NCI-H2029 treated with DMSO at 0.1 percent for 48 hours (cell line): Measurements from ENCODE around the gene LACTB.

ENCODE experiments used
- DNase-seq: peaks from one replicate; lab custom pipeline; 2025; lab: John Stamatoyannopoulos, UW

LACTB gene

GRCh38 chr15:63124506-63124905 is 2.8 kb downstream of the LACTB start:
- DNase-seq, result no peak

GRCh38 chr15:63126726-63127125 is 5.1 kb downstream of the LACTB start:
- no peak for DNase-seq

GRCh38 chr15:63133786-63134185 is 12.1 kb downstream of the LACTB start:
- no peak for DNase-seq

GRCh38 chr15:63134245-63134985 is 12.8 kb downstream of the LACTB start:
- DNase-seq, result no peak

GRCh38 chr15:63135281-63135680 is 13.6 kb downstream of the LACTB start:
- no peak for DNase-seq

- no peak for DNase-seq
Observed at GRCh38 chr15:63135804-63136203, 14.1 kb downstream of the LACTB start.

GRCh38 chr15:63136742-63137141 is 15.1 kb downstream of the LACTB start:
- DNase-seq, result no peak

- DNase-seq, result no peak
Observed at GRCh38 chr15:63140936-63141335, 19.3 kb downstream of the LACTB start.

- no peak for DNase-seq
Observed at GRCh38 chr15:63145426-63145825, 23.8 kb downstream of the LACTB start.

- DNase-seq, result no peak
Observed at GRCh38 chr15:63146684-63147083, 25.0 kb downstream of the LACTB start.

GRCh38 chr15:63151665-63152064 is 30.0 kb downstream of the LACTB start:
- DNase-seq, result no peak

GRCh38 chr15:63155486-63155885 is 33.8 kb downstream of the LACTB start:
- DNase-seq, result no peak

GRCh38 chr15:63156086-63156710 is 34.5 kb downstream of the LACTB start:
- DNase-seq, result no peak

- no peak for DNase-seq
Observed at GRCh38 chr15:63156755-63157117, 35.1 kb downstream of the LACTB start.

GRCh38 chr15:63157118-63157843 is 35.6 kb downstream of the LACTB start, which contains the start of gene RPS27L:
Gene RPS27L (minus strand): TSS chr15:63157477. CDS start chr15:63157405, 72 bp downstream.
- peak; percentile 10 for DNase-seq

- DNase-seq, result no peak
Observed at GRCh38 chr15:63157891-63158431, 36.3 kb downstream of the LACTB start.

GRCh38 chr15:63160638-63161037 is 39.0 kb downstream of the LACTB start:
- DNase-seq, result no peak

- no peak for DNase-seq
Observed at GRCh38 chr15:63163217-63163616, 41.6 kb downstream of the LACTB start.

GRCh38 chr15:63165166-63165859 is 43.7 kb downstream of the LACTB start:
- DNase-seq, result no peak

- no peak for DNase-seq
Observed at GRCh38 chr15:63166219-63166618, 44.6 kb downstream of the LACTB start.

GRCh38 chr15:63169788-63170187 is 48.1 kb downstream of the LACTB start:
- no peak for DNase-seq

- no peak for DNase-seq
Observed at GRCh38 chr15:63172376-63172775, 50.7 kb downstream of the LACTB start.
